Chondrocyte (in vitro differentiated cells): Measurements from ENCODE around the gene CTXN1. TPM values are rescaled to one million over a fixed set of nuclear protein-coding genes. Genes with fewer than 3 reads are reported as not detected.

Experiments
- DNase-seq: peaks from one replicate; pipeline ENCODE4 v3.0.0; 2021; ENCODE audit warnings: mixed read lengths, low spot score
- H3K27ac Mint-ChIP-seq: one replicate; pipeline ENCODE4 v1.8.0; 2021; ENCODE audit warnings: mild to moderate bottlenecking, moderate library complexity, mixed read lengths; ENCODE audit not compliant: unreplicated experiment
- H3K27me3 Mint-ChIP-seq: 2 replicates; pipeline ENCODE4 v1.8.0; 2021; ENCODE audit warnings: low read depth, mixed read lengths
- H3K36me3 Mint-ChIP-seq: 2 replicates; pipeline ENCODE4 v1.8.0; 2021; ENCODE audit warnings: low read depth, mixed read lengths
- H3K4me1 Mint-ChIP-seq: 2 replicates; pipeline ENCODE4 v1.8.0; 2021; ENCODE audit warnings: low read depth, mild to moderate bottlenecking, mixed read lengths
- H3K4me3 Mint-ChIP-seq: one replicate; pipeline ENCODE4 v1.8.0; 2021; ENCODE audit warnings: mild to moderate bottlenecking, moderate library complexity, mixed read lengths; ENCODE audit not compliant: unreplicated experiment
- H3K9me3 Mint-ChIP-seq: 2 replicates; pipeline ENCODE4 v1.8.0; 2021; ENCODE audit warnings: low read depth, mixed read lengths
- CTCF ChIP-seq: fragments of 200-600 bp; sonication (generic); IDR thresholded peaks from 2 replicates; pipeline ENCODE4 v1.5.0; 2021; ENCODE audit warnings: antibody characterized with exemption, mild to moderate bottlenecking, moderate library complexity
- total RNA-seq: library from RNA; stranded (reverse); gene quantifications from 3 replicates; pipeline ENCODE4 v1.2.1, GENCODE V29; 2021

CTXN1 gene
- total RNA-seq, 1 donor from 2014 or later, result 36.0 TPM

GRCh38 chr19:7970716-7971448 lies 44.9 kb upstream of the CTXN1 start:
- Mint-ChIP-seq H3K36me3 (peaks cover 16% of the 10 kb centered on the region), H3K27ac (no peak overlapping the region), H3K9me3 (no peaks in the 10 kb centered on the region), H3K27me3 (no peaks in the 10 kb centered on the region), H3K4me3 (no peak overlapping the region), H3K4me1 (no peaks in the 10 kb centered on the region)
- peak; percentile 60 for DNase-seq
- peak; percentile 86 for TF ChIP-seq CTCF

- no peaks in the 10 kb centered on the region for H3K4me1 Mint-ChIP-seq
- TF ChIP-seq CTCF, result no peak
- no peak overlapping the region for H3K4me3 Mint-ChIP-seq
- peaks cover 21% of the 10 kb centered on the region for H3K36me3 Mint-ChIP-seq
- H3K9me3 Mint-ChIP-seq, result no peaks in the 10 kb centered on the region
- H3K27me3 Mint-ChIP-seq, result no peaks in the 10 kb centered on the region
- H3K27ac Mint-ChIP-seq, result no peak overlapping the region
- DNase-seq, result no peak
Observed at GRCh38 chr19:7969555-7969939, 43.6 kb upstream of the CTXN1 start.

- H3K4me1 Mint-ChIP-seq, result no peaks in the 10 kb centered on the region
- no peak for DNase-seq
- peaks cover 19% of the 10 kb centered on the region for H3K36me3 Mint-ChIP-seq
- no peaks in the 10 kb centered on the region for H3K27me3 Mint-ChIP-seq
- no peaks in the 10 kb centered on the region for H3K9me3 Mint-ChIP-seq
- H3K4me3 Mint-ChIP-seq, result no peak overlapping the region
- H3K27ac Mint-ChIP-seq, result no peak overlapping the region
- TF ChIP-seq CTCF, result no peak
Observed at GRCh38 chr19:7968796-7969554, 43.0 kb upstream of the CTXN1 start.

- no peak for TF ChIP-seq CTCF
- H3K9me3 Mint-ChIP-seq, result no peaks in the 10 kb centered on the region
- peaks cover 15% of the 10 kb centered on the region for H3K36me3 Mint-ChIP-seq
- H3K4me3 Mint-ChIP-seq, result no peak overlapping the region
- DNase-seq, result no peak
- no peaks in the 10 kb centered on the region for H3K4me1 Mint-ChIP-seq
- no peaks in the 10 kb centered on the region for H3K27me3 Mint-ChIP-seq
- no peak overlapping the region for H3K27ac Mint-ChIP-seq
Observed at GRCh38 chr19:7968008-7968795, 42.3 kb upstream of the CTXN1 start.
